ENCODE results near the gene KCNJ9. TPM values are rescaled to one million over a fixed set of nuclear protein-coding genes. Genes with fewer than 3 reads are reported as not detected.

Gene KCNJ9
- total and polyA plus RNA-seq, 2 of the 13 experiments (the other 11 are each of a cell fraction or from before 2014, with no cell fraction given), result not detected

DNA sequence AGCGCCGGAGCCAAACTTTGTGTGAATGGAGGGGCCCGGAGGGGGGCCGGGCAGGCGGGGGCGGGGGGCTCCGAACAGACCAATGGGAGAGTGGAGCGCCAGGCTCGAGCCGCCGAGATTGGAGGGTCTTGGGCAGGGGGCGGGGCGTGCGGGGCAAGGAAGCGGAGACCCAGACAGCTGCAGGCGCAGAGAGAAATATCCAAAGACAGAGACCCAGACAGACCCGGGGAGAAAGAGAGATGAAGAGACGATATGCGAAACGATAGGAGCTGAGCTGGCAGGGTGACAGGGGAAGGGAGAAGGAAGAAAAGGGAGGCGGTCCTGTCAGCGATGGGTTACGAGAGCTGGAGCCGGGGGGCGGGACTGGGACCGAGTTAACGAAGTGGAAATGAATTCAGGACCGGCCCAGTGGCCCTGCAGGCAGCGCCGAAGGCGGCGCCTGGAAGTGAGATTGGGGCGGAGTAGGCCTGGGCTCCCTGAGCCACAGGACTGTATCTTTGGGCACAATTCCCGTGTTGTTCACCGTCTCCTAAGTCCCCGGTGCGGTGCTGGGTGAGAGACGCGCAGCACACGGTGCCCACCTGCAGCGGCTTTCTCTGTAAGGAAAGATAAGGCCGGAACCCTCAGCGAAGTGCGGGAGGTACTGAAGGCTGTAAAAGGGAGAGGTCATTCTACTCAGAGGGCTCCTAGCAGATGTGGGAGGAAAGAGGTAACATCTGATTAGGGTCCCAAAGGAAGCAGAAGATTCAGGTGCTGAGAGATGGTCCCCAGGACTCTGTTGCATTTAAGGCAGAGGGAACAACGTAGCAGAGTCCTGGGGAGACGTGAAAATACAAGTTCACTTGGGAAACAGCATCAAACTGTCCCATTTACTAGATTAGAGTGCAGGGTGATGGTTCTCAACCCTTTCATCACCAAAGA is 10.8 kb upstream of the KCNJ9 start (continued):
- TF ChIP-seq ZNF749 (CRISPR knock-in tag; IDR thresholded peaks at IDR 0.05; ENCODE audit: borderline replicate concordance) (no peak), ZSCAN22 (CRISPR knock-in tag; IDR thresholded peaks at IDR 0.05) (no peak), NONO (IDR thresholded peaks at IDR 0.05) (no peak), NONO (CRISPR knock-in tag; conservative IDR thresholded peaks at IDR 0.05) (no peak; the same call in 1 of the 2 replicates), ZSCAN30 (CRISPR knock-in tag; IDR thresholded peaks at IDR 0.05) (no peak), NPAS2 (CRISPR knock-in tag; IDR thresholded peaks at IDR 0.05; ENCODE audit: borderline replicate concordance) (no peak), TARDBP (CRISPR knock-in tag; IDR thresholded peaks at IDR 0.05) (no peak), ZNF34 (CRISPR knock-in tag; IDR thresholded peaks at IDR 0.05; ENCODE audit: borderline replicate concordance) (no peak), HOXA5 (CRISPR knock-in tag; IDR thresholded peaks at IDR 0.05) (no peak), ZNF605 (CRISPR knock-in tag; IDR thresholded peaks at IDR 0.05) (0 out of 2 replicates have a peak, but pooled peaks have one; percentile 41), RFX1 (IDR thresholded peaks at IDR 0.05) (no peak), ZNF383 (CRISPR knock-in tag; IDR thresholded peaks at IDR 0.05; ENCODE audit: borderline replicate concordance) (no peak), KLF11 (CRISPR knock-in tag; IDR thresholded peaks at IDR 0.05) (no peak), SP4 (CRISPR knock-in tag; IDR thresholded peaks at IDR 0.05) (0 out of 2 replicates have a peak, but pooled peaks have one; percentile 38), RBM22 (optimal IDR thresholded peaks at IDR 0.05; ENCODE audit: low read length) (no peak), CBX1 (IDR thresholded peaks at IDR 0.05; ENCODE audit: low read depth) (no peak), ZNF782 (CRISPR knock-in tag; IDR thresholded peaks at IDR 0.05; ENCODE audit: borderline replicate concordance) (no peak), ZFYVE20 (CRISPR knock-in tag; IDR thresholded peaks at IDR 0.05; ENCODE audit: borderline replicate concordance, low read depth) (no peak)
- TF ChIP-seq, protein P1, sequence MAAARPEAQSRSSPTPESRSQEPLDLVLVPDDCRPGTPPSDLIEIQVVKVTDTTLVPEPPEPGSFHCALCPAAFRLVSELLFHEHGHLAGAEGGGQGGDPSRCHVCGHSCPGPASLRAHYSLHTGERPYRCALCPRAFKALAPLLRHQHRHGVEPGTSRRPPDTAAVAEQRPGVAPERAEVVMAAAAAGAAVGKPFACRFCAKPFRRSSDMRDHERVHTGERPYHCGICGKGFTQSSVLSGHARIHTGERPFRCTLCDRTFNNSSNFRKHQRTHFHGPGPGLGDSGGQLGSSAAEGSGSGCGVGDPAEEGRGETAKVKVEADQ (CRISPR knock-in tag; IDR thresholded peaks at IDR 0.05; ENCODE audit: borderline replicate concordance), result no peak
- TF ChIP-seq, protein P2, sequence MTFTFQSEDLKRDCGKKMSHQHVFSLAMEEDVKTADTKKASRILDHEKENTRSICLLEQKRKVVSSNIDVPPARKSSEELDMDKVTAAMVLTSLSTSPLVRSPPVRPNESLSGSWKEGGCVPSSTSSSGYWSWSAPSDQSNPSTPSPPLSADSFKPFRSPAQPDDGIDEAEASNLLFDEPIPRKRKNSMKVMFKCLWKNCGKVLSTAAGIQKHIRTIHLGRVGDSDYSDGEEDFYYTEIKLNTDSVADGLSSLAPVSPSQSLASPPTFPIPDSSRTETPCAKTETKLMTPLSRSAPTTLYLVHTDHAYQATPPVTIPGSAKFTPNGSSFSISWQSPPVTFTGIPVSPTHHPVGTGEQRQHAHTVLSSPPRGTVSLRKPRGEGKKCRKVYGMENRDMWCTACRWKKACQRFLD (CRISPR knock-in tag; IDR thresholded peaks at IDR 0.05; ENCODE audit: borderline replicate concordance), result no peak
- TF ChIP-seq, protein P3, sequence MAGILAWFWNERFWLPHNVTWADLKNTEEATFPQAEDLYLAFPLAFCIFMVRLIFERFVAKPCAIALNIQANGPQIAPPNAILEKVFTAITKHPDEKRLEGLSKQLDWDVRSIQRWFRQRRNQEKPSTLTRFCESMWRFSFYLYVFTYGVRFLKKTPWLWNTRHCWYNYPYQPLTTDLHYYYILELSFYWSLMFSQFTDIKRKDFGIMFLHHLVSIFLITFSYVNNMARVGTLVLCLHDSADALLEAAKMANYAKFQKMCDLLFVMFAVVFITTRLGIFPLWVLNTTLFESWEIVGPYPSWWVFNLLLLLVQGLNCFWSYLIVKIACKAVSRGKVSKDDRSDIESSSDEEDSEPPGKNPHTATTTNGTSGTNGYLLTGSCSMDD (CRISPR knock-in tag; IDR thresholded peaks at IDR 0.05), result no peak
- TF ChIP-seq, protein P4, sequence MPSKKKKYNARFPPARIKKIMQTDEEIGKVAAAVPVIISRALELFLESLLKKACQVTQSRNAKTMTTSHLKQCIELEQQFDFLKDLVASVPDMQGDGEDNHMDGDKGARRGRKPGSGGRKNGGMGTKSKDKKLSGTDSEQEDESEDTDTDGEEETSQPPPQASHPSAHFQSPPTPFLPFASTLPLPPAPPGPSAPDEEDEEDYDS (CRISPR knock-in tag; IDR thresholded peaks at IDR 0.05), result peak; percentile 27; the same call in 1 of the 2 replicates
- TF ChIP-seq, protein P5, sequence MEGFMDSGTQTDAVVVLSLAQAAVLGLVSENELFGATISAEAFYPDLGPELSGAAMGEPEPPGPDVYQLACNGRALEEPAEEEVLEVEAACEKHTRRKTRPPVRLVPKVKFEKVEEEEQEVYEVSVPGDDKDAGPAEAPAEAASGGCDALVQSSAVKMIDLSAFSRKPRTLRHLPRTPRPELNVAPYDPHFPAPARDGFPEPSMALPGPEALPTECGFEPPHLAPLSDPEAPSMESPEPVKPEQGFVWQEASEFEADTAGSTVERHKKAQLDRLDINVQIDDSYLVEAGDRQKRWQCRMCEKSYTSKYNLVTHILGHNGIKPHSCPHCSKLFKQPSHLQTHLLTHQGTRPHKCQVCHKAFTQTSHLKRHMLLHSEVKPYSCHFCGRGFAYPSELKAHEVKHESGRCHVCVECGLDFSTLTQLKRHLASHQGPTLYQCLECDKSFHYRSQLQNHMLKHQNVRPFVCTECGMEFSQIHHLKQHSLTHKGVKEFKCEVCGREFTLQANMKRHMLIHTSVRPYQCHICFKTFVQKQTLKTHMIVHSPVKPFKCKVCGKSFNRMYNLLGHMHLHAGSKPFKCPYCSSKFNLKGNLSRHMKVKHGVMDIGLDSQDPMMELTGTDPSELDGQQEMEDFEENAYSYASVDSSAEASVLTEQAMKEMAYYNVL (CRISPR knock-in tag; IDR thresholded peaks at IDR 0.05; ENCODE audit: borderline replicate concordance), result no peak
- TF ChIP-seq, protein P6, sequence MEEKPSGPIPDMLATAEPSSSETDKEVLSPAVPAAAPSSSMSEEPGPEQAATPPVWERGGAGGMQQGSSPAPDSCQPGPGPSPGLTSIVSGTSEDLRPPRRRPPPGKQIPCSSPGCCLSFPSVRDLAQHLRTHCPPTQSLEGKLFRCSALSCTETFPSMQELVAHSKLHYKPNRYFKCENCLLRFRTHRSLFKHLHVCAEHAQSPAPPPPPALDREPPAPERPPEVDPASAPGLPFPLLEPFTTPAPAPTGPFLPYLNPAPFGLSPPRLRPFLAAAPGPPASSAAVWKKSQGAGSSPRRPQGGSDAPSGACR (CRISPR knock-in tag; IDR thresholded peaks at IDR 0.05), result no peak
